ACHN (cell line): ENCODE results near the gene CLIC1.

ENCODE experiments used
- DNase-seq: peaks from one replicate; pipeline ENCODE4 v3.0.0-alpha.2; 2015
- in situ Hi-C: cut with HindIII; loops from 2 replicates; pipeline ENCODE4 v1.10.0; 2017; ENCODE audit warnings: low sequenced_read_pairs, low pct_ligation_motif_present, low pct_unique_long_range_greater_than_20kb

CLIC1 gene

GRCh38 chr6:31736021-31736767 is at the start of gene CLIC1:
CLIC1 (minus strand) TSS chr6:31736530; CDS start chr6:31736300, 230 bp downstream.
- peak; percentile 81 for DNase-seq
- in situ Hi-C loops: no loop called here

- DNase-seq: no peak
- in situ Hi-C loops: no loop called here
Measured at GRCh38 chr6:31785475-31785874, 49.1 kb upstream of the CLIC1 start.

GRCh38 chr6:31784098-31784925 is 48.0 kb upstream of the CLIC1 start:
- in situ Hi-C loops: no loop called here
- no peak for DNase-seq

GRCh38 chr6:31782126-31782855 is 46.0 kb upstream of the CLIC1 start:
- DNase-seq: no peak
- in situ Hi-C loops: no loop called here

- in situ Hi-C loops: no loop called here
Measured at GRCh38 chr6:31781244-31782125, 45.2 kb upstream of the CLIC1 start.

GRCh38 chr6:31780507-31781243 is 44.3 kb upstream of the CLIC1 start:
- no peak for DNase-seq
- in situ Hi-C loops: no loop called here

More at GRCh38 chr6:31781244-31782125, 45.2 kb upstream of the CLIC1 start:
- DNase-seq: no peak

GRCh38 chr6:31779908-31780307 is 43.6 kb upstream of the CLIC1 start:
- in situ Hi-C loops: no loop called here
- DNase-seq: no peak

GRCh38 chr6:31778999-31779885 is 42.9 kb upstream of the CLIC1 start:
- no peak for DNase-seq
- in situ Hi-C loops: no loop called here

GRCh38 chr6:31778193-31778592 is 41.9 kb upstream of the CLIC1 start:
- in situ Hi-C loops: no loop called here
- DNase-seq: no peak

- no peak for DNase-seq
- in situ Hi-C loops: no loop called here
Measured at GRCh38 chr6:31777667-31778050, 41.3 kb upstream of the CLIC1 start.

GRCh38 chr6:31776989-31777666 is 40.8 kb upstream of the CLIC1 start, which contains the start of gene VWA7:
VWA7 (minus strand) TSS chr6:31777328; CDS start chr6:31776779, 549 bp downstream.
- DNase-seq: peak; percentile 54
- in situ Hi-C loops: no loop called here

- in situ Hi-C loops: no loop called here
- DNase-seq: no peak
Measured at GRCh38 chr6:31776485-31776988, 40.2 kb upstream of the CLIC1 start.

- in situ Hi-C loops: no loop called here
Measured at GRCh38 chr6:31775633-31776484, 39.5 kb upstream of the CLIC1 start.

GRCh38 chr6:31775184-31775583 is 38.9 kb upstream of the CLIC1 start:
- in situ Hi-C loops: no loop called here
- DNase-seq: no peak

More at GRCh38 chr6:31775633-31776484, 39.5 kb upstream of the CLIC1 start:
- DNase-seq: no peak

GRCh38 chr6:31771992-31772358 is 35.6 kb upstream of the CLIC1 start:
- no peak for DNase-seq
- in situ Hi-C loops: no loop called here
